K562 (cell line): ENCODE results near the gene ELAVL3. TPM values are rescaled to one million over a fixed set of nuclear protein-coding genes. Genes with fewer than 3 reads are reported as not detected.
A peak's percentile ranks its signal among the peaks of the same experiment; 100 is the strongest.

ENCODE experiments used
- ATF2 ChIP-seq: sonication (generic); formaldehyde crosslinking; IDR thresholded peaks from 2 replicates; pipeline ENCODE4 v1.8.1; 2022; ENCODE audit warnings: missing genetic modification reagents
- ELF2 ChIP-seq: fragments of 250-450 bp; sonication (Bioruptor Pico); IDR thresholded peaks from 2 replicates; pipeline ENCODE4 v1.5.0; 2021; ENCODE audit warnings: mild to moderate bottlenecking
- FIP1L1 ChIP-seq: fragments of 200-400 bp; formaldehyde crosslinking; IDR thresholded peaks from 2 replicates; pipeline ENCODE4 v1.6.1; 2018; ENCODE audit warnings: mild to moderate bottlenecking, low read depth, low read length; ENCODE audit not compliant: poor library complexity, severe bottlenecking
- HNRNPLL ChIP-seq: fragments of 200-400 bp; formaldehyde crosslinking; IDR thresholded peaks from 2 replicates; pipeline ENCODE4 v1.6.1; 2017; ENCODE audit warnings: low read length, low read depth, mild to moderate bottlenecking; ENCODE audit not compliant: poor library complexity, severe bottlenecking
- YBX1 ChIP-seq: fragments of 450-650 bp; IDR thresholded peaks from 2 replicates; pipeline ENCODE4 v1.7.1; 2016; ENCODE audit warnings: mild to moderate bottlenecking
- ZBTB40 ChIP-seq, 2 experiments: fragments of 450-650 bp in 1 of 2; sonication (generic) in 1 of 2; formaldehyde crosslinking in 1 of 2; IDR thresholded peaks; 2 replicates each; pipeline versions ENCODE4 v1.7.1 to v1.9.0; 2016 to 2022; ENCODE audit warnings: inconsistent platforms in 1 of 2, mild to moderate bottlenecking in 1 of 2, missing genetic modification reagents in 1 of 2
- ZNF609 ChIP-seq: sonication (generic); formaldehyde crosslinking; IDR thresholded peaks from 2 replicates; pipeline ENCODE4 v1.8.1; 2023; ENCODE audit warnings: missing genetic modification reagents, mild to moderate bottlenecking, borderline replicate concordance
- ZNF639 ChIP-seq, 2 experiments: fragments of 200-800 bp in 1 of 2; sonication (Bioruptor generic) in 1 of 2; sonication (generic) in 1 of 2; formaldehyde crosslinking in 1 of 2; IDR thresholded peaks in 1 of 2; conservative IDR thresholded peaks in 1 of 2; 2 replicates each; pipeline versions ENCODE4 v1.5.0 to v1.6.1; 2016 to 2020; ENCODE audit warnings: missing compliant biosample characterization in 1 of 2, missing genetic modification characterization in 1 of 2, missing genetic modification reagents in 1 of 2
- polyA plus RNA-seq, 8 experiments: library from polyadenylated mRNA; depleted of rRNA in 4 of 8; stranded (reverse) in 5 of 8; unstranded in 3 of 8; fragments of >200 nt; fragmentation: Nextera tagmentation in 2 of 8; fragmentation: Illumina TruSeq in 1 of 8; extraction: Ambion mirVana in 2 of 8; extraction: Trizol in 1 of 8; gene quantifications; 2 replicates each; pipeline versions ENCODE4 v1.2.1 to v1.2.3, GENCODE V29; 2011 to 2014; ENCODE audit warnings: inconsistent platforms in 1 of 8, missing spikeins in 1 of 8
- total RNA-seq, 7 experiments: library from RNA; depleted of rRNA in 6 of 7; stranded (reverse); fragments of >200 nt in 6 of 7; fragmentation: Illumina TruSeq in 2 of 7; extraction: Trizol in 2 of 7; gene quantifications; 2 replicates each; pipeline versions ENCODE4 v1.2.1 to v1.2.3, GENCODE V29; 2011 to 2021; ENCODE audit warnings: low replicate concordance in 1 of 7

ELAVL3 gene
- total and polyA plus RNA-seq, 9 of the 15 experiments (the other 6 are each of a cell fraction or from before 2014, with no cell fraction given) = not detected

- TF ChIP-seq ZBTB40 (IDR thresholded peaks at IDR 0.05) (peak; percentile 93), ZBTB40 (CRISPR knock-in tag; IDR thresholded peaks at IDR 0.05) (no peak), YBX1 (no peak), ZNF609 (CRISPR knock-in tag) (0 out of 2 replicates have a peak, but pooled peaks have one; percentile 21), FIP1L1 (peak; percentile 62), ATF2 (CRISPR knock-in tag) (no peak), HNRNPLL (peak; percentile 55), ELF2 (CRISPR knock-in tag) (peak; percentile 52; the same call in 1 of the 2 replicates), ZNF639 (CRISPR knock-in tag; conservative IDR thresholded peaks at IDR 0.05 in 1 of 2, IDR thresholded peaks at IDR 0.05 in 1 of 2) (peak in 1 of 2 experiments; percentile 73; a peak in 1 of 4 replicates)
Observed at GRCh38 chr19:11505504-11506100, 24.8 kb upstream of the ELAVL3 start, which contains the start of gene ZNF653 (continued).
